SHP77 treated with DMSO at 0.1 percent for 48 hours (cell line): Measurements from ENCODE around the gene PAX1.

Experiments
- DNase-seq: peaks from one replicate; lab custom pipeline; 2025; lab: John Stamatoyannopoulos, UW

PAX1 gene

GRCh38 chr20:21705575-21706260 is at the start of gene PAX1:
Gene PAX1, plus strand, starts transcription at chr20:21705664. Its CDS starts 49 bp downstream, at chr20:21705713.
- no peak for DNase-seq

GRCh38 chr20:21656308-21657067 is 49.0 kb upstream of the PAX1 start:
- no peak for DNase-seq

GRCh38 chr20:21661488-21662055 is 43.9 kb upstream of the PAX1 start:
- DNase-seq: no peak

GRCh38 chr20:21663465-21663864 is 42.0 kb upstream of the PAX1 start:
- no peak for DNase-seq

GRCh38 chr20:21665687-21666446 is 39.6 kb upstream of the PAX1 start:
- no peak for DNase-seq

GRCh38 chr20:21670126-21670525 is 35.3 kb upstream of the PAX1 start:
- DNase-seq: no peak

GRCh38 chr20:21670981-21671380 is 34.5 kb upstream of the PAX1 start:
- no peak for DNase-seq

- no peak for DNase-seq
These were observed 28.2 kb upstream of the PAX1 start for GRCh38 chr20:21677261-21677660.

GRCh38 chr20:21677781-21678180 is 27.7 kb upstream of the PAX1 start:
- DNase-seq: no peak

- no peak for DNase-seq
These were observed 24.1 kb upstream of the PAX1 start for GRCh38 chr20:21681234-21681921.

- DNase-seq: no peak
These were observed 23.5 kb upstream of the PAX1 start for GRCh38 chr20:21681922-21682318.

- peak; percentile 73 for DNase-seq
These were observed 22.9 kb upstream of the PAX1 start for GRCh38 chr20:21682521-21682954.

- no peak for DNase-seq
These were observed 20.8 kb upstream of the PAX1 start for GRCh38 chr20:21684671-21685070.

- DNase-seq: no peak
These were observed 19.5 kb upstream of the PAX1 start for GRCh38 chr20:21685981-21686380.

- no peak for DNase-seq
These were observed 12.1 kb upstream of the PAX1 start for GRCh38 chr20:21693322-21693721.

GRCh38 chr20:21698494-21699215 is 6.8 kb upstream of the PAX1 start:
- DNase-seq: no peak

- no peak for DNase-seq
These were observed 6.3 kb upstream of the PAX1 start for GRCh38 chr20:21699216-21699508.

- DNase-seq: no peak
These were observed 4.1 kb upstream of the PAX1 start for GRCh38 chr20:21701171-21701876.

- no peak for DNase-seq
These were observed 3.4 kb upstream of the PAX1 start for GRCh38 chr20:21702016-21702415.

- peak; percentile 40 for DNase-seq
These were observed 2.7 kb upstream of the PAX1 start for GRCh38 chr20:21702553-21703470.
